Stimulated activated CD8-positive, alpha-beta memory T cell treated with anti-CD3 and anti-CD28 coated beads, Interleukin-2, amount 100 ng/mL, for 1 hour (primary cell): Measurements from ENCODE around the gene TTLL1.

Source experiments
- DNase-seq, 2 donors: peaks; one replicate each; pipeline ENCODE4 v3.0.0-alpha.2; 2020; ENCODE audit warnings: low read depth in 2 of 2

Gene TTLL1

DNA sequence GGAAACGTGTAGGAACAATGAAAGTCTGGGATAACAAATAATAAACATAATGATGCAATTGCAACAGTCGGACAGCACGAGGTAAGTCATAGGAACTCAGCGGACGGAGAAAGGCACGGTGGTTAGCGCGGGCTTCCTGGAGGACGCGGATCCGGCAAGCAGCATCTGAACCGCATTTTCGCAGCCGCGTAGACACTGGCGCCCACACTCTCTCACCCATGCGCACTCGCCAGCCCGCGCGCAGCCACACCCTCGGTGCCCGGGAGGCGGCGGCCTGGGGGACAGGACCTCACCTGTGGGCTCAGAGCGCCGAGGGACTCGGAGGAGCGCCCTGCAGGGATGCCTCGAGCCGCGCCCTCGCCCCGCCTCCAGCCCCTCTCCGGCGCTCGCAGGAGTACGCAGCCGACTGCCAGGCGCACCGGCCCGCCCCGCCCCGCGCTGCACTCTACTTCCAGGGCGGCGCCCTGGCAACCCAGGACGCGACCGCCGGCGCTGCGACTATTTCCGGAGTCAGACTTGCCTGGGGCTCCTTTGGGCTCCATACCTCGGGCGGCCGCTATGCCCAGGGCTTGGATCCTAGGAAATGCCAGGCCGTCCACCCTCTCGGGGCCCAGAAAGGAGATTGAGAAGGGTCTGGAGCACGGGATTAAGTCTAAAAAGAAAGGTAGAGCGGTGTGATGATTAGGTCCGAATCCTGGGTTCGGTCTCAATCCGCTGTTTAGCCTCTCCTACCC, at the start of gene TTLL1:
Gene TTLL1 (minus strand): TSS at position 408 of the 734 bp plus-strand sequence. CDS start 13,805 bp downstream, outside the sequence.
- DNase-seq, result peak; percentile 65 to 76

DNA sequence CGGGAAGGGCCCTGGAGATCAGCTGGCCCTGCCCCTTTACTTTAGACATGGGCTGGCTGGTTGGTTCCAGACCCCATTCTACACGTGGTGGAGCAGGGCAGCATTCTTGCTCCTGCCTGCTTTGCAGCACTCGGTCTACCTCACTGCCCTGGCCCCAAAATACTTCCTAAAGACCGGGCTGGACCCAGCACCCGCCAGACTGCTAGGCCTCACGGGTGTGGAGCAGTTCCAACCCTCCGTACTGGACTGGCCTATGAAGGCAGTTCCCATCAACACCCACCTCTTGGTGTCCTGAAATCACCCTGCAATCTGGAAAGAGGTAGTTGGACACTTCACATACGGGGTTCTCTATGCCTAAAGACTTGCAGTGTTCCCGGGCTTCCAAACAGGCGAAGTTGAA, 47.6 kb upstream of the TTLL1 start:
- no peak for DNase-seq

DNA sequence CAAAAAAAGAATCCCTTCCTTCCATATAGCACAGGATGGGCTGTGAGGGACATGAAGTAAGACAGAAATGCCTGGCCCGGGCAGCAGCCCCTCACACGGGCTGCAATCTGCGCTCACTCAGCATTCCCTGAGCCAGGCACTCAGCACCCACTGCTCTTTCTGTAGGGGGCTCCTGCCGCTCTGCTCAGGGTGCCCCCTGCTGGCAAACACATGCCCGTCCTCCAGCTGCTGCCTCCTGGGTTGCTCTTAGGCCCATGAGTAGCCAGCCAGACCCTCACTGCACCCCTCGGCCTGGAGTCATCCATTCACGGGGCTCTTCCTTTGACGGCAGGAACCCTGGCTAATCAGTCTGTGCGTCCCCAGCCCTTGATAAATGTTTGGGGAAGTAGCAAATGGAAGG, 47.1 kb upstream of the TTLL1 start:
- peak in 1 of 2 donors; percentile 32 for DNase-seq

DNA sequence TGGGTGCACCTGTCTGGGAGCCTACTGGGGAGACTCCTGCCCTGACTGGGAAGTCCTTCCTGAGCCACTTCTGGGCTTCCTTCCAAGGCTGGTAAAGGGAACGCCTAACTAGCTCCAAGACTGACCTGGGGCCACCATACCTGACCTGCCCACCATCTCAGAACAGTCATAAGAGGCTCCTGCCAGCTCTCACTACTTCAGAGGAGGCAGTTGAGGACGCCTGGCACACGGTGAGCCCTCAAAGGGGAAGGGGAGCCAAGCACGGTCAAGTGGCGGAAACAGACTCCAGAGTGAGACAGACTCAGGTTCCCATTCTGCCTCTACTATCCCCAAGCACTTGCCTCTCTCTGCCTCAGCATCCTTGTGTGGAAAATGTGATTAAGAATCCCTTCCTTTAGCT, 46.4 kb upstream of the TTLL1 start:
- DNase-seq, result no peak

DNA sequence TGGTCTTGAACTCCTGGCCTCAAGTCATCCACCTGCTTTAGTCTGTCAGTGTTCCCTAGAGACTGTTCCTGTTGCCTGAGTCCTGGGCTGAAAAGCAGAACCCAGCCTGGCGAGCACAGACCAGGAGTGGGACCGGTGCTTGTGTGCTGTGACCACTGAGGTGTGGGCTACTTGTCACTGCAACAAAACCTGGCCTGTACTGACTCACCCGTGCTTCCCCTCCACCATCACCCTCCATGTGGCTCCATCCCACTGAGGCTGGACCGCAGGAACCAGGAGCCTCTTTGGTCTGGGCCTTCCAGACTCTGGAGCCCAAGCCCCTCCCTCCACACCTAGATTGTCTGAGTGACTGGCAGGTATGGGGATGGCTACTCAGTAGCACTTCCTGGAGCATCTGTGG, 45.4 kb upstream of the TTLL1 start:
- DNase-seq, result no peak

DNA sequence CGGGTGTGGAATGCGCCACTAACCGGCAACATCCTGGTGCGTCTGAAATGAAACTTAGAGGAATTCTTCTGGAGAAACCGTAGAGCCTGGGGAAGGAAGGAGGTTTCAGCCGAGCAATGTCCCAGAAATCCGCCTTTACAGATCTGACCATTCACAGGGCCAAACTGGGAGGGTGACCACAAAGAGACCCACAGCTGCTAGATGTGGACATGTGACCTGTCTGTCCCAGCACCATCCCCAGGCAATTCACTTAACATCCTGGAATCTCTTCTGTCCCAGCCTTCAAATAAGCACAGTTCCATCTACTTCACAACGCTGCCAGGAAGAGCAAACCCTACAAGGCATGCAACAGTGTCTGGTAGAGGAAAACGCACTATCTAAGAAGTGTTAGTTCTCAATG, 44.2 kb upstream of the TTLL1 start:
- no peak for DNase-seq

DNA sequence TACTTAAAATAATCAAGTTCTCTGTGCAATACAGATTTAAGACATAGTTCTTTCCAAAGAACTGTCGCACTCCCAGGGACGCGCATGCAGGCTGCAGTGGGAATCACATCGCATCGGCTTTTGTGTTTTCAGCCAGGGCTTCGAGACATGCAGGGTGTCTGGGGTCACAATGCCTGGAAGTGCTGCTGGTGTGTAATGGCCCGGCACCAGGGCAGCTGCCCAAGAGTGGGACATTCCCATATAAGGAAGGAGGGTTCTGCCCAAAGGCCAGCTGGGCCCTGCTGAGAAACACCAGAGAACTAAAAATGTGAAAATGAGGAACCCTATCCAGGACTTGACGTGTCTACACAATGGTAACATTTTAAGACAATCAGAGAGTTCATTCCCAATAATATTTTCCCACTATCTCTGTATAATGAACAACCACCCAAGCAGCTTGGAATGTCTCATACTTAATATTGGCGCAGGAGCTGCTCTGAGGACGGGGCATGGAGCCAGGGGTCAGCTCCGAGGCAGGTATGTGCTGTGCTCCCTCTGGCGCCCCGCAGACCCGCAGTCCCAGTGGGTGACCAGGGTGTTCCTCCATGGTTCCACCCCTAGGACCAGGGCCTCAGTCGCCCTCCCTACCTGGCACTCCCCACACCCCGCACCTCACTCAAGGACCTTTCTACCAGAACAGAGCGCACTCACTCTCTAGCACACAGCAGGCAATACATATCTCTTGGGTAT, 42.7 kb upstream of the TTLL1 start:
- no peak for DNase-seq

DNA sequence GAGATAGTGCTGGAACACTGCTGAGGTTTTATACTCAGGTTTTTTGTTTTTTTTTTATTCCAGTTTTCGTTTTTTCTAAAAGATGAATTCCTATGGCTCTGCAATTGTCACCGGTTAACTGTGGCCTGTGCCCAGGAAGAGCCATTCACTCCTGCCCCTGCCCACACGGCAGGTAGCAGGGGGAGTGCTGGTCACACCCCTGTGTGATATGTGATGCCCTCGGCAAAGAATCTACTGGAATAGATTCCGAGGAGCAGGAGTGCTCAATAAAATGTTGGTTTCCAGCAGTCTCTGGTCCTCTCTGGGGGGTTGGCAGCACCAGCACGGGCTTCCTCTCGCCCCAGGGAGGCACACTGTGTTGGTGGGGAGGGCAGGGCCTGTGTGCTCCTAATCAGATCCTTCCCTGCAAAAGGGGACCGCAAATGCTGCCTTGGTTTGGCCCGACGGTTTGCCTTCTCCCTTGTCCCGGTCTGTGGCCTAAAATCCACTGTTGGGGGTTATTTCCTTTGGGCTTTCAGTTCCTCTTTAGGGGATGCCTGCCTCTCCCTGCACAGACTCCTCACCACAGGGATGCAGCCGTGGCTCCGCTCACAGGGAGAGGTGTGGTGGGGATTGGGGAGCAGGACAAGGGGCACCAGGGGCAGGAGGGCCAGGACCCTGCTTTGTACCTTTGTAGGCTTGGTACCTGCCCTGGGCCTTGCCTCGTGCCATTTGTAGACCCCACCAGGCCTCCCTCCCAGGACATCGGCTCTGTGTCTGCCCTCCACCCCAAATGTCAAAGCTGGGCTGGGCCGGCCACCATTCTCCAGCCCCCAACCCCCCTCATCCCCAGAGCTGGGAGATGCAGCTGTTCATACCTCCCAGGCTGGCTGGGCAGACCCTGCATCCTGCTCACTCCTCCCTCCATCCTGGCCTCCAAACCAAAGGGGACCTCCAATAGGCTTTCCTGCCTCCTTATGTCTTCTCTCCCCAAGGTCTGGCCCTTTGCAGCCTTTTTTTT, 40.5 kb upstream of the TTLL1 start:
- no peak for DNase-seq

DNA sequence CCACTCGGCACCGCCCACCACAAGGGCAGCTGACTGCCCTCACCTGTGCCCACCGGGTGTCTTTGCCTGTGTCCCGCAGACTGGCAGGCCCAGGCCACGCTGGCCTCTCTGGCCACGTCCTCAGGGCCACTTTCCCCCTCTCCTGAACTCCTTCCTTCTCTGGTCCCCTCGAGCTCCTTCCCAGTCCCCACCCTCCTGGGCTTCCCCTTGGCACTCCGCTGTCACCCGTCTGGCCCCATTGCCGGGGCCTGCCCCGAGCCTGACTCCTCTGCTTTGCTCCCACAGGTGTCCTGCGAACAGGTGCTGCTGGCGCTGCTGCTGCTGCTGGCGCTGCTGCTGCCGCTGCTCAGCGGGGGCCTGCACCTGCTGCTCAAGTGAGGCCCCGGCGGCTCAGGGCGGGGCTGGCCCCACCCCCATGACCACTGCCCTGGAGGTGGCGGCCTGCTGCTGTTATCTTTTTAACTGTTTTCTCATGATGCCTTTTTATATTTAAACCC, 39.8 kb upstream of the TTLL1 start:
- no peak for DNase-seq

DNA sequence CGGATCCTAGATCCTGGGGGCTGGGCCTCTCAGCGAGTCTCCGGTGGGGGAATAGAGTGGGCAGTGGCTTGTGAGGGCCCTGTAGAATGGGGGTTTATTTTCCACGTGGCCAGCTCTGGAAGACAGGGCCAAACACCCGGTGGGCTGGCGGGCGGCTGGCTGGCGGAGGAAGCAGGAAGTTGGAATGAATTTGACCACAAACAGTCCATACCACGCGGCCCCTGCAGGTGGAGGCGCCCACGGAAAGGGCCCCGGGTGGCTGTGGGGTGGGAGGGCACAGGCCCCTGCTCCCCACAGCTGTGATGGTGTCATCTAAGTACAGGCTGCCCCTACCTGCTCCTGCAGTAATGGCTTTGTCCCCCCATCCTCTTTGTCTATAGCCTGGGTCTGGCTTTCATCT, 38.9 kb upstream of the TTLL1 start:
- no peak for DNase-seq

DNA sequence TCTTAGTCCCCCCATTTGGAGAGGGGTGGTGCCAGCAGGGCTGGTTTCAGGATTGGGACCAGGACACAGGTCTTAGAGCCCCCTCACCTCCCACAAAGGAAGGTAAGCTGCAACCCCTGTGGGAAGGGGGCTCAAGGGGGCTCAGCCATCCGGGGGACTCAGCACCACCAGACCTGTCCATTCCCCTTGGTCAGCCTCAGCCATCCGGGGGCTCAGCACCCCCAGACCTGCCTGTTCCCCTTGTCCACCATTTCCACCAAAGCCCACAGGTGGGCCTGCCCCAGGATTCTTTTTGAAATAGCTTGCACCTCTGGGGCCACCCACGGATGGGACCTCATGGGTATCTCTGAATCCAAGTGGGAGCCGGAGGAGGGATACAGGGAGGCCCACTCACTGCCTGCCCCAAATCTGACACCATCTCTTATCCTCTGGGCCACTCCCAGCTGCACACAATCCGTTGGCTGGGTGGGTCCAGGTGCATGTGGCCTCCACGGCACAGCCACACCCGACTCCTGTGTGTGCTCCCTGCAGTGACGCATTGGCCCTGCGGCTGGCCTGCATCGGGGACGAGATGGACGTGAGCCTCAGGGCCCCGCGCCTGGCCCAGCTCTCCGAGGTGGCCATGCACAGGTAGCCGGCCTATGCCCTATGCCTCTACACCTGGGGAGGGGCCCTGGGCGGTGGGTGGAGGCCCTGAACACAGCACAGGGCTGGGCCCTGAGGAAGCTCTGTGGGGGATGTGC, 38.1 kb upstream of the TTLL1 start:
- no peak for DNase-seq

DNA sequence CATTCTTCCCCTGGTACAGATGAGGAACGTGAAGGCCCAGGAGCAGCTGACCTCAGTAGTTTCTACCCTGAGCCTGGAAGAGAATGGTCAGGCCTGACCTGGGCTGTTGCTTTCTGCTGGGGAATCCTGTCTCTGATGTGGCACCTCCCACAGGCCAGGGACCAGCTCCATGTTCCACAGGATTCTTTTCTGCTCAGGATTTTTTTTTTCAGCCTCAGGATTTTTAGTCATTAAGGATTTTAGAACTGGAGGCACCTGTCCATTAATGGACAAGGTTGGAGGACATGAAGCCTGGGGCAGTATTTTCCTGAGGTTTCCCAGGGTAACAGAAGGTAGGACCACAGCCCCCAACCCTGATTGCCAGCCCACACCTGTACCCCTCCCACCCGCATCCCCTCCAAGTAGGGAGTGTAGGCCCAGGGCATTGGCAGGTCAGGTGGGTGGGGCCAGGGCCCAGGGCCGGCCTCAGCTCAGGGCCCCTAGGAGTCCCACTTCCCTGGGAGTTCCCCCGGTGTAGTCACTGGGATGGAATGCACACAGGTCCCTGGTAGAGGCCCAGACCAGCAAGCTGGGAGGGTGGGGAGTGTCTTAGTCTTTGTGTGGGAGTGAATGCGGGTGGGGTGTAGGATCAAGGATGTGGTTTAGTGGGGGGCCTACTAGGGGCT, 37.4 kb upstream of the TTLL1 start:
- no peak for DNase-seq

DNA sequence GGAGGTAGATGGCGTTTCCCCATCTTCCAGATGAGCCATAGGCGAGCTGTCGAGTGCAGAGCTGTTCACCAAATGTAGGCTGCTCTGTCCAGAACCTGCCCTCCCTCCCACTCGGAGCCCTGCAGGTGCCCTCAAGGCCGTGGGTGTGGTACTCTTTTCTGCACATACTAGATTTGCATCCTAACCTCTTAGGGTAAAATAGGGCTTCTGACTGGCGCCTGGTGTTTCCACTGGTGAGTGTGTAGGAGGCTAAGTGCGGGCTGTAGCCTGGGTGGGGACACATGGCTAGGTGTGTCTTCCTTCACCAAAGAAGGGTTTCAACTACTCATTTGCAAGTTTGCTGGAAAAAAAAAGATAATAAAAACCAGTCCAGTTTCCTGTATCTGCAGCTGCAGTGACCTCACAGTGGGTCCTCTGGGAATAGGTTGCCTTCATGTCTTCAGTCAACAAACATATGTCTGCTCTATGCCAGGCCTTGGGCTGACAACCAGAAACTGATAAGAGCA, 29.8 kb upstream of the TTLL1 start:
- DNase-seq, result no peak

DNA sequence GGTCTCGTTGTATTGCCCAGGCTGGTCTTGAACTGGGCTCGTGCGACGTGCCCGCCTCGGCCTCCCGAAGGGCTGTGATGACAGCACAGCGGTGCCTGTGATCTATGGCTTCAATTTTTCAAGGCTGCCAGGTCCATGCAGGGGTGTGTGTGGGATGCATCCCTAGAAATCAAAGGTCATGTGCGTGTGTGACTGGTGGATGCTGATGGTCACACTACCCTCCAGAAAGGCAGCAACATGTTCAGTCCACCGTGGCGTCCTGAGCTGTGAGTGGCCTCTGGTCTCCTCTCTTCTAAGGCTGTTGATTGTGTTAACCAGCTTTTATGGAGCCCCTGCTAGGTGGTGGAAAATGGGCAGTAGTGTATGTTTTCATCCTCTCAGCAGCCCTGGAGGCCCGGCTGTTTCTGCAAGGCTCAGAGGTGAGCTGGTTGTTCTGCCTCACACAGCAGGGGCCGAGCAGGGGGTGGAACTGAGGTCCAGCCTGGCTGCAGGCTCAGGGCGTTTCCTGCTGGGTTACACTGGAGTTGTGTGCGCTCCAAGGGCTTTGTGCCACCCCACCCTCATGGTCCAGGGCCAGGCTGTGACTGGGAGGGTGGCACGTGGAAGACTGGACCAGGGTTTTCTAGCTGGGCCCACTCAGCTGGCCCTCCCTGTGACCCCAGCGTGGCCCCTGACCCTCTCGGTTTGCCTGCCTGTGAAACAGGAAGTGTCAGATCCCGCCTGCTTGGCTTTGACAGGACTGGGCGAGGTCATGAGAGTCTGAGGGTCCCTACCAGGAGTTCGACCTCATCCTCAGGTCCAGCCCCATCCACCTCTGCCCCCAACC, 29.0 kb upstream of the TTLL1 start:
- no peak for DNase-seq

DNA sequence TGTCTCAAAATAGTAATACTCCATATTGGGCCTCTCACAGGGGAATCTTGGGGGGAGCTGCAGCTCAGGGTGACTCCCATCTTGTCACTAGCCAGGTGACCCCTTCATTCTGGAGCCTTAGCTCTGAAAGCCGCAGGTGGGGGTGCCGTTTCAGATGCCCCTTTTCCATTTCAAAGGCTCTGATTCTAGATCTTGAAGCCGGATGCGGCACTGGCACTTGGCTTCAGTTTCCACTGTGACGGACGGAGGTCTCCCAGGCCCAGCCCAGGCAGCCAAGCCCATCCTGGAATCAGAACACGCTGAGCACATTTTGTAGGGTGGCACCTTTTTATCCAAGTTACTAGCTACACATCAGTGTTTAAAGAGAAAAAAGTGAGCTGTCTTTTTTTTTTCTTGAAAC, 27.7 kb upstream of the TTLL1 start:
- no peak for DNase-seq

DNA sequence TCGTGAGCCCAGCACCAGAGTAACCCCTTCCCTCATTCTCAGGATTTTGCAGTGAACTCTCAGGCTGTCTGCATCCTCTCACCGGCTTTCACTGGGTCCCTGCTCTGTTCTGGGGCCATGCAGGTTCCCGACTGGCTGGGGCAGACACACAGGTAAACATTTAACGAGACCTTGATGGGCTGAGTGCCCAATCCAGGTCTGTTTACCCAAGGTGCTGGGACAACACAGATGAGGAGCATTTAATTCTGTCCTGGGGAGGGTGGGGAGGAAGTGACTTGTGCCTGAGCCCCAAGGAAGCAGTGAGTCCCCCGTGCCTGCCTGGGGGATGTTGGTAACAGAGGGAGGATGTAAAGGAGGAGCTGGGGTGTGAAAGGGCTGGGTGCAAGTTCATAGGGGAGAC, 25.8 kb upstream of the TTLL1 start:
- no peak for DNase-seq

DNA sequence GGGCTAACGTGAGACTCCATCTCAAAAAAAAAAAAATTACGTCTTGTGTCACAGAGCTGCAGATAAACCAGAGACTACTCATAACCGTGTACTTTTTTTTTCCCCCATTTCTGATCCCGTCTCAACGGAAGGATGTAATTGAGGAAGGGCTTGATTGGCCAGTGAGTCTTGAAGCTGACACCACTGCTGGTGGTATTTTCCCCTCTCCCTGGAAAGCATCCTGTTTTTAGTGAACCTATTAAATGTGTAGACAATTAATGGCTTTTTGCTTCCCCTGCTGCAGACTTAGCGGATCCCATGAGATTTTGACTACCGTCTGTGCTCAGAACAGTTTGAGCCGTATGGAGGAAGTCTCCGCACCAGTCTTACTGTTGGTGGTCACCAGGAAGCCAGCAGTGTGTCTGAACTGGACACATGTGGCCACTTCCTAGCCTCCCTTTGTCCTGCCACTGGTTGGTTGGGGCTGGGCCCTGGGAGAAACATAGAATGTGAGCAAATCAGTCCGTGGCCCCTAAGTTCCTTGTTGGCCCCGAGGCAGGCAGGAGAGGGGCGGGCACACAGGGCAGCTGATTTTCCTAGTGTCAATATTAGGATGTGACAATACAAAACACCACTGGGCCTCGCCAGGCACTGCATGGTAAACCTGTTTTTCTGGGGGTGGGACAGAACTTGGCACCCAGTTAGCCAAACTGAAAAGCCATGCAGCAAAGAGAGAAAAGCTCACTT, 24.5 kb upstream of the TTLL1 start:
- no peak for DNase-seq

DNA sequence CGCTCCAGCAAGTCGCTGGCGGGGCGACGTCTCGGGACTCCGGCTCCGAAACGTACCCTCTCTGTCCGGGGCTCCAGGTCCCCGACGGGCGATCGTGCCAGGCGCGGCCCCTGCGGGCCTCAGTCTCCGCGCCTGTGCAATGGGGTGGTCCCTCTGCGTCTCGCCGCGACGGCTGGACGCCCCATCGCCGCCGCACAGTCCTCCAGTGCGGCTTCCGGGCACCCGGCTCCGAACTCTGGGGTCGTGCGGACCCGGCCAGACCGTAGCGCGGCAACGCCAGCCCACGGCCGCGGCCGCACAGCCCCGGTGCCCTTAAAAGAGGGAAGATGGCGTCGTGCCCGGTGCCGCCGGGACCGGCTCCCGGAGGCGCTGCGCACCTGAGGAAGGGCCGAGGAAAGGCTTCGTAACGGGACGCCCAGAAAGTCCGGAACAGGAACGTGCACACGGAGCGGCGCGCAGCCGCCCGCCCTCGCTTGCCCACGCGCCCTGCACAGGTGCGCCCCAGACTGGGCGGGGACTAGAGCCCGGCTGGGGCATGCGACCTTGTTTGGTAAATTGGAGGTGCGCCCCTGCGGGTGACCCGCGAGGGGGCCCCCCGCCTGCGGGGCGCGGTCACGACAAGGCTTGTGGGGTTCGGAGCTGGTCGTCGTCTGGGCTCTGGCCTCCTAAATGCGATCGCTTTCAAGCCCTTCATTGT, 21.9 kb upstream of the TTLL1 start:
- DNase-seq, result peak in 1 of 2 donors; percentile 24
